GM12864 (cell line): ENCODE data around the gene SLC16A12.

Experiments used
- DNase-seq: peaks from one replicate; pipeline ENCODE4 v3.0.0-alpha.2; 2011; ENCODE audit warnings: low read depth
- H3K4me3 ChIP-seq: 2 replicates; pipeline ENCODE4 v1.5.1; 2011; ENCODE audit warnings: mild to moderate bottlenecking, low read depth, low read length, control low read depth
- CTCF ChIP-seq: IDR thresholded peaks from 2 replicates; pipeline ENCODE4 v1.5.1; 2011; ENCODE audit warnings: low read depth, mild to moderate bottlenecking, moderate library complexity, low read length, control low read depth, inconsistent platforms; ENCODE audit errors: missing control alignments

Gene SLC16A12

DNA sequence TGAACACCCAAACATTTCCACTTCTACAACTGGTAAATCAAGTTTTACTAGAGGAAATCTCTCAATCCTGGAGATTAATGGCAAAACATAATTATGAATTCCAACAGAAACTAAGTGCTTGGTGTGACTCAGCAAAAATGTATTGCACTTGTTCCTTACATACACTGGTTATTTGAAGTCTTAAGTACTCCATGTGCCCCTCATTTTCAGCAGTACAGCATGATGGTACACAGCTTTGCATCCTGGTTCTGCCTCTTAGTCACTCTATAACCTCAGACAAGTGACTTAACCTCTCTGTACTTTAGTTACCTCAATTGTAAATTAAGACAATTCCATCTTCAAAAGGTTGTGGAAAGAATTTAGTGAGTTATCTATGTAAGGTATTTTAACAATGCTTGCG lies 12.9 kb downstream of the SLC16A12 start:
- no peak for TF ChIP-seq CTCF
- no peak overlapping the region for H3K4me3 ChIP-seq
- DNase-seq = no peak

GRCh38 chr10:89521368-89521767 lies 14.0 kb downstream of the SLC16A12 start:
- no peak for TF ChIP-seq CTCF

GRCh38 chr10:89520706-89521105 lies 14.7 kb downstream of the SLC16A12 start:
- no peak for TF ChIP-seq CTCF
- no peak for DNase-seq
- no peak overlapping the region for H3K4me3 ChIP-seq

More at GRCh38 chr10:89521368-89521767, 14.0 kb downstream of the SLC16A12 start:
- H3K4me3 ChIP-seq = no peak overlapping the region
- no peak for DNase-seq

DNA sequence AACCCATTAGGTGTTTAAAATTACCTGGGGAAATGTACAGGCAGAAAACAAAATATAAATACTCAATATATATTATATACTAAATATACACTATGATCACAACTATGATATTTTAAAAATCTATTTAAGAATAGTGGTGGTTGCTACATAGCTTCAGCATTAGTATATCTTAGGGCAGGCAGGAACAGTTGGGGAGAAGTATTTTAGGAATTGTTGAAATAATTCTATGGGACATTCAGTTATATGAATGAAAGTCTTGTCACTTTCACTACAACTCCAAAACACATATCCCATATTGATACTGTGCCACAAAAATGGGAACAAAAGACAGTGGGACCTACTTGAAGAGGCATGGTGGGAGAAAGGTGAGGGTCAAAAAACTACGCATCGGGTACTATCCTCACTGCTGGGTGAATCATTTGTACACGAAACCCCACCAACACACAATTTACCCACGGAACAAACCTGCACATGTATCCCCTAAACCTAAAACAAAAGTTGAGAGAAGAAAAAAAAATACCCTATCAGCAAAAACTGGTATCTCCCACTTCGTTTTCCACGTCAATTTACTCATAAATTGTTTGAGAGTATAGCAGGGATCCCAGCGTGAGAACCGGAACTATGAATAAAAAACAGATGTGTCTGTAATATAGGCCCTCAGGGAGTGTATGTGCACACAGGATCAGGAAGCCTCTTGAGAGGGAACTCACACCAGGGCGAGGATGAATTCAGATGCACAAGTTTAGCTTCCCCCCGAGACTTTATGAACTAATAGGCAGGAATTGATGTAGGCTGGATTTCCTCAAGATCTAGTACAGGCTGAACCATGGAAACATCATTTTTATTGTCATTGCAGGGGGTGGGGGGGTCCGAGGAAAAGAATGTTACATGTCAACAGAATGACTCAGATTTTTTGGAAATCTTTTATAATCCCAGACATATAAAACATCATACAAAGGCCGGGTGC lies 16.2 kb downstream of the SLC16A12 start:
- no peak for TF ChIP-seq CTCF

DNA sequence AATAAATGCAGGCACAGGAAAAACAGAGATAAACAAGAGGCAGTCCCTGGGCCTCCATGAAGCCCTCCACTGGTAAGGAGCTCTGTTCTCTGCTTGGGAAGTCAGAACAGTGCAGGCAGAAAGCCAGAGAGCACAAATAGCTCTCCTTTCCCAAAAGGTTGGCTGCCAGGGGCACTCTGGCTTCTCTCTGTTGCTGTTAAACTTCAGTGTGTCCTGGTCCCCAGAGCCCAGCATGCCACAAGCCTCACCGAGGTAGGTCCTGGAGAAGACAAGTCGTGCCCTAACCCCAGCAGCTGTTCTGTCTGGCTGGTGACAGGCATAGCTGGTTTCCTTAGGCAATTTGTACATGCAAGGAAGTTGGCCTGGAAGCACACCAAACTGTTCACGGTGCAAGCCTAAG lies 17.3 kb downstream of the SLC16A12 start:
- H3K4me3 ChIP-seq = no peak overlapping the region
- no peak for TF ChIP-seq CTCF
- no peak for DNase-seq

More for the DNA sequence above, 16.2 kb downstream of the SLC16A12 start:
- H3K4me3 ChIP-seq = no peak overlapping the region
- DNase-seq = no peak

GRCh38 chr10:89516149-89516832 lies 19.1 kb downstream of the SLC16A12 start:
- TF ChIP-seq CTCF = no peak
- DNase-seq = no peak
- no peak overlapping the region for H3K4me3 ChIP-seq
